HEK293 (cell line): ENCODE data around the gene MYL10.

Source experiments
- GLI4 ChIP-seq: fragments of 450-650 bp; formaldehyde crosslinking; IDR thresholded peaks from 2 replicates; pipeline ENCODE4 v1.5.1; 2016; ENCODE audit warnings: missing biosample characterization, missing genetic modification characterization
- TRIM28 ChIP-seq: IDR thresholded peaks from 2 replicates; pipeline ENCODE4 v1.6.1; 2011; ENCODE audit warnings: low read length, control low read depth, borderline replicate concordance
- ZNF19 ChIP-seq: fragments of 450-650 bp; formaldehyde crosslinking; IDR thresholded peaks from 2 replicates; pipeline ENCODE4; 2016; ENCODE audit warnings: missing biosample characterization, missing genetic modification characterization, low read depth
- ZNF311 ChIP-seq: fragments of 450-650 bp; formaldehyde crosslinking; IDR thresholded peaks from 2 replicates; pipeline ENCODE4 v1.5.1; 2017; ENCODE audit warnings: missing biosample characterization, missing genetic modification characterization, borderline replicate concordance
- ZNF529 ChIP-seq: fragments of 450-650 bp; formaldehyde crosslinking; IDR thresholded peaks from 2 replicates; pipeline ENCODE4 v1.5.1; 2017; ENCODE audit warnings: missing genetic modification characterization, missing biosample characterization; ENCODE audit not compliant: insufficient replicate concordance
- ZNF639 ChIP-seq: fragments of 450-650 bp; formaldehyde crosslinking; IDR thresholded peaks from 2 replicates; pipeline ENCODE4 v1.5.1; 2016; ENCODE audit warnings: missing biosample characterization, missing genetic modification characterization
- TF ChIP-seq, protein P1 (sequence below): fragments of 450-650 bp; formaldehyde crosslinking; IDR thresholded peaks from 2 replicates; pipeline ENCODE4 v1.5.1; 2016; ENCODE audit warnings: missing biosample characterization, missing genetic modification characterization
- TF ChIP-seq, protein P2 (sequence below): fragments of 450-650 bp; formaldehyde crosslinking; IDR thresholded peaks from 2 replicates; pipeline ENCODE4 v1.5.1; 2017; ENCODE audit warnings: missing biosample characterization, missing genetic modification characterization

- TF ChIP-seq, protein P1, sequence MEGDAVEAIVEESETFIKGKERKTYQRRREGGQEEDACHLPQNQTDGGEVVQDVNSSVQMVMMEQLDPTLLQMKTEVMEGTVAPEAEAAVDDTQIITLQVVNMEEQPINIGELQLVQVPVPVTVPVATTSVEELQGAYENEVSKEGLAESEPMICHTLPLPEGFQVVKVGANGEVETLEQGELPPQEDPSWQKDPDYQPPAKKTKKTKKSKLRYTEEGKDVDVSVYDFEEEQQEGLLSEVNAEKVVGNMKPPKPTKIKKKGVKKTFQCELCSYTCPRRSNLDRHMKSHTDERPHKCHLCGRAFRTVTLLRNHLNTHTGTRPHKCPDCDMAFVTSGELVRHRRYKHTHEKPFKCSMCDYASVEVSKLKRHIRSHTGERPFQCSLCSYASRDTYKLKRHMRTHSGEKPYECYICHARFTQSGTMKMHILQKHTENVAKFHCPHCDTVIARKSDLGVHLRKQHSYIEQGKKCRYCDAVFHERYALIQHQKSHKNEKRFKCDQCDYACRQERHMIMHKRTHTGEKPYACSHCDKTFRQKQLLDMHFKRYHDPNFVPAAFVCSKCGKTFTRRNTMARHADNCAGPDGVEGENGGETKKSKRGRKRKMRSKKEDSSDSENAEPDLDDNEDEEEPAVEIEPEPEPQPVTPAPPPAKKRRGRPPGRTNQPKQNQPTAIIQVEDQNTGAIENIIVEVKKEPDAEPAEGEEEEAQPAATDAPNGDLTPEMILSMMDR (tag by site-specific recombination) = no peak
- no peak for TF ChIP-seq ZNF639 (tag by site-specific recombination)
- no peak for TF ChIP-seq ZNF19 (tag by site-specific recombination)
- TF ChIP-seq ZNF529 = no peak
- TF ChIP-seq, protein P2, sequence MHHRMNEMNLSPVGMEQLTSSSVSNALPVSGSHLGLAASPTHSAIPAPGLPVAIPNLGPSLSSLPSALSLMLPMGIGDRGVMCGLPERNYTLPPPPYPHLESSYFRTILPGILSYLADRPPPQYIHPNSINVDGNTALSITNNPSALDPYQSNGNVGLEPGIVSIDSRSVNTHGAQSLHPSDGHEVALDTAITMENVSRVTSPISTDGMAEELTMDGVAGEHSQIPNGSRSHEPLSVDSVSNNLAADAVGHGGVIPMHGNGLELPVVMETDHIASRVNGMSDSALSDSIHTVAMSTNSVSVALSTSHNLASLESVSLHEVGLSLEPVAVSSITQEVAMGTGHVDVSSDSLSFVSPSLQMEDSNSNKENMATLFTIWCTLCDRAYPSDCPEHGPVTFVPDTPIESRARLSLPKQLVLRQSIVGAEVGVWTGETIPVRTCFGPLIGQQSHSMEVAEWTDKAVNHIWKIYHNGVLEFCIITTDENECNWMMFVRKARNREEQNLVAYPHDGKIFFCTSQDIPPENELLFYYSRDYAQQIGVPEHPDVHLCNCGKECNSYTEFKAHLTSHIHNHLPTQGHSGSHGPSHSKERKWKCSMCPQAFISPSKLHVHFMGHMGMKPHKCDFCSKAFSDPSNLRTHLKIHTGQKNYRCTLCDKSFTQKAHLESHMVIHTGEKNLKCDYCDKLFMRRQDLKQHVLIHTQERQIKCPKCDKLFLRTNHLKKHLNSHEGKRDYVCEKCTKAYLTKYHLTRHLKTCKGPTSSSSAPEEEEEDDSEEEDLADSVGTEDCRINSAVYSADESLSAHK (tag by site-specific recombination) = no peak
- no peak for TF ChIP-seq TRIM28
- TF ChIP-seq ZNF311 = no peak
- TF ChIP-seq GLI4 (tag by site-specific recombination) = no peak
Measured at GRCh38 chr7:101563943-101564777, 64.9 kb downstream of the MYL10 start.
